Loucy (cell line): Measurements from ENCODE around the gene SDR39U1.

ENCODE experiments used
- CTCF ChIP-seq: fragments of 200-600 bp; sonication (generic); conservative IDR thresholded peaks from 2 replicates; pipeline ENCODE4 v1.5.1; 2014; ENCODE audit warnings: mild to moderate bottlenecking, antibody characterized with exemption, low read length
- EZH2phosphoT487 ChIP-seq: fragments of 200-600 bp; IDR thresholded peaks from 2 replicates; pipeline ENCODE4 v1.6.1; 2018; ENCODE audit warnings: antibody characterized with exemption, mild to moderate bottlenecking, moderate library complexity, borderline replicate concordance

GRCh38 chr14:24437020-24437735, 5.4 kb downstream of the SDR39U1 start:
- TF ChIP-seq CTCF (peak; percentile 22; the same call in 1 of the 2 replicates), EZH2phosphoT487 (no peak)
